ENCODE data around the gene HAVCR1.

The HAVCR1 gene

GRCh38 chr5:157059093-157059539 lies at the start of gene HAVCR1:
TSS of gene HAVCR1 (minus strand) at chr5:157059116. CDS start at chr5:157057943, 1,173 bp downstream.
- Histone ChIP-seq H3K4me1 (ENCODE audit: control insufficient read depth, insufficient read depth, low read length) (no peaks in the 10 kb centered on the region), H3K27ac (ENCODE audit: low read depth, low read length) (no peak within 1 kb of the TSS), H3K27me3 (ENCODE audit: control insufficient read depth, insufficient read depth, low read length) (no peaks in the 10 kb centered on the region), H3K9ac (ENCODE audit: low read length) (no peak within 1 kb of the TSS), H3K36me3 (ENCODE audit: control insufficient read depth, insufficient read depth, low read length) (no peaks in the 10 kb centered on the region), H3K4me3 (ENCODE audit: low read length) (no peak within 1 kb of the TSS)

- H3K4me3 ChIP-seq (ENCODE audit: low read length) = no peak overlapping the region
- no peaks in the 10 kb centered on the region for H3K4me1 ChIP-seq (ENCODE audit: control insufficient read depth, insufficient read depth, low read length)
- H3K9ac ChIP-seq (ENCODE audit: low read length) = no peak overlapping the region
- no peaks in the 10 kb centered on the region for H3K36me3 ChIP-seq (ENCODE audit: control insufficient read depth, insufficient read depth, low read length)
- H3K27me3 ChIP-seq (ENCODE audit: control insufficient read depth, insufficient read depth, low read length) = no peaks in the 10 kb centered on the region
- H3K27ac ChIP-seq (ENCODE audit: low read depth, low read length) = no peak overlapping the region
Observed at GRCh38 chr5:157107508-157107907, 48.6 kb upstream of the HAVCR1 start.

- H3K9ac ChIP-seq (ENCODE audit: low read length) = no peak overlapping the region
- H3K4me3 ChIP-seq (ENCODE audit: low read length) = no peak overlapping the region
- no peaks in the 10 kb centered on the region for H3K36me3 ChIP-seq (ENCODE audit: control insufficient read depth, insufficient read depth, low read length)
- no peak overlapping the region for H3K27ac ChIP-seq (ENCODE audit: low read depth, low read length)
- H3K27me3 ChIP-seq (ENCODE audit: control insufficient read depth, insufficient read depth, low read length) = no peaks in the 10 kb centered on the region
- H3K4me1 ChIP-seq (ENCODE audit: control insufficient read depth, insufficient read depth, low read length) = no peaks in the 10 kb centered on the region
Observed at GRCh38 chr5:157106630-157107461, 47.9 kb upstream of the HAVCR1 start.

GRCh38 chr5:157100140-157100679 lies 41.3 kb upstream of the HAVCR1 start:
- no peaks in the 10 kb centered on the region for H3K36me3 ChIP-seq (ENCODE audit: control insufficient read depth, insufficient read depth, low read length)
- H3K4me3 ChIP-seq (ENCODE audit: low read length) = no peak overlapping the region
- no peak overlapping the region for H3K27ac ChIP-seq (ENCODE audit: low read depth, low read length)
- H3K9ac ChIP-seq (ENCODE audit: low read length) = no peak overlapping the region
- no peaks in the 10 kb centered on the region for H3K4me1 ChIP-seq (ENCODE audit: control insufficient read depth, insufficient read depth, low read length)
- H3K27me3 ChIP-seq (ENCODE audit: control insufficient read depth, insufficient read depth, low read length) = no peaks in the 10 kb centered on the region

DNA sequence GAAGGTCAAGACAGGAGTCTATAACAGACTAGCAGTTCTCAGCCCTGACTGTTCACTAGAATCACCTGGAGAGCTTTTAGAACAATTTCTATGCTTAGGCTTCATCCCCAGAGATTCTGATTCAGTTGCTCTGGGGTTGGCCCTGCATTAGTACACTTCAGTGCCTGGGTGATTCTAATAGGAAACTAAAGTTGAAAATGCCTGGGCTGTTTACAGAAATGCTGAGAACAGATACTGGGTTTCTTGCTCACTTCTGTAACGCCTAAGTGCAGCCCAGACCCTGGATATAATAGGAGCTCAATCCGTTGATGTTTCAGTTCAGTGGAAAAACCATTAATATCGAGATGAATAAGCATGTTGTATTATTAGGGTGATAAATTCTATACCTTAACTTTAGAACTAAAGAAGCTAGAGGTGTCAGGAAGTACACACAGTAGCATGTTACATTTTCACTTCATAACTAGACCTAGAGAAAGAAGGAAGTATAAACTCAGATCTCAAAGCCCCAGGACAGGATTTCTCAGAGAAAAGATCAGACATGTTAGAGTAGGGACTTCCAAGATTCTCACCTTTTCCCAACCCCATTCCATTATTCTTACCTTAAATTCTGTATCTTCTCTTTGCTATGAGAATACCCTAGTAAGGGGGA lies 29.6 kb upstream of the HAVCR1 start:
- no peak overlapping the region for H3K27ac ChIP-seq (ENCODE audit: low read depth, low read length)
- H3K4me3 ChIP-seq (ENCODE audit: low read length) = no peak overlapping the region
- no peaks in the 10 kb centered on the region for H3K36me3 ChIP-seq (ENCODE audit: control insufficient read depth, insufficient read depth, low read length)
- H3K27me3 ChIP-seq (ENCODE audit: control insufficient read depth, insufficient read depth, low read length) = no peaks in the 10 kb centered on the region
- no peak overlapping the region for H3K9ac ChIP-seq (ENCODE audit: low read length)
- H3K4me1 ChIP-seq (ENCODE audit: control insufficient read depth, insufficient read depth, low read length) = no peaks in the 10 kb centered on the region

- no peak overlapping the region for H3K27ac ChIP-seq (ENCODE audit: low read depth, low read length)
- no peak overlapping the region for H3K4me3 ChIP-seq (ENCODE audit: low read length)
- H3K36me3 ChIP-seq (ENCODE audit: control insufficient read depth, insufficient read depth, low read length) = no peaks in the 10 kb centered on the region
- H3K4me1 ChIP-seq (ENCODE audit: control insufficient read depth, insufficient read depth, low read length) = no peaks in the 10 kb centered on the region
- no peaks in the 10 kb centered on the region for H3K27me3 ChIP-seq (ENCODE audit: control insufficient read depth, insufficient read depth, low read length)
- no peak overlapping the region for H3K9ac ChIP-seq (ENCODE audit: low read length)
Observed at GRCh38 chr5:157086751-157087359, 27.9 kb upstream of the HAVCR1 start.

- Histone ChIP-seq H3K27ac (ENCODE audit: low read depth, low read length) (no peak overlapping the region), H3K4me3 (ENCODE audit: low read length) (no peak overlapping the region), H3K4me1 (ENCODE audit: control insufficient read depth, insufficient read depth, low read length) (no peaks in the 10 kb centered on the region), H3K36me3 (ENCODE audit: control insufficient read depth, insufficient read depth, low read length) (no peaks in the 10 kb centered on the region), H3K9ac (ENCODE audit: low read length) (no peak overlapping the region), H3K27me3 (ENCODE audit: control insufficient read depth, insufficient read depth, low read length) (no peaks in the 10 kb centered on the region)
Observed at GRCh38 chr5:157085930-157086329, 27.0 kb upstream of the HAVCR1 start.

GRCh38 chr5:157080286-157080685 lies 21.4 kb upstream of the HAVCR1 start:
- Histone ChIP-seq H3K4me1 (ENCODE audit: control insufficient read depth, insufficient read depth, low read length) (no peaks in the 10 kb centered on the region), H3K4me3 (ENCODE audit: low read length) (no peak overlapping the region), H3K9ac (ENCODE audit: low read length) (no peak overlapping the region), H3K27ac (ENCODE audit: low read depth, low read length) (no peak overlapping the region), H3K36me3 (ENCODE audit: control insufficient read depth, insufficient read depth, low read length) (no peaks in the 10 kb centered on the region), H3K27me3 (ENCODE audit: control insufficient read depth, insufficient read depth, low read length) (no peaks in the 10 kb centered on the region)

DNA sequence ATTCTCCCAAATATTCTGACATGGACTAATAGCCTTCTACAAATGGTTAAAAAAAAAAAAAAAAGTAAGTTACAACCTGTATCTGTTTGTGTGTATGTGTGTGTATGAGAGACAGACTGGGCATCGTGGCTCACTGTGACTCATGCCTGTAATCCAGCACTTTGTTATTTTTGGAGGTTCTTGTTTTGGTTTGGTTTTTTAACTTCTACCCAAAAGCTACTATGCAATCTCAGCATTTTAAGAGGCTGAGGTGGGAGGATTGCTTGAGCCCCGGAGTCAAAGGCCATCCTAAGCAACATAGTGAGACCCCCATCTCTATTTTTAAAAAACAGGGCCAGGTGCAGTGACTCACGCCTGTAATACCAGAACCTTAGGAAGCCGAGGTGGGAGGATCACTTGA lies 17.6 kb upstream of the HAVCR1 start:
- H3K36me3 ChIP-seq (ENCODE audit: control insufficient read depth, insufficient read depth, low read length) = no peaks in the 10 kb centered on the region
- H3K9ac ChIP-seq (ENCODE audit: low read length) = no peak overlapping the region
- H3K27ac ChIP-seq (ENCODE audit: low read depth, low read length) = no peak overlapping the region
- H3K4me1 ChIP-seq (ENCODE audit: control insufficient read depth, insufficient read depth, low read length) = no peaks in the 10 kb centered on the region
- no peaks in the 10 kb centered on the region for H3K27me3 ChIP-seq (ENCODE audit: control insufficient read depth, insufficient read depth, low read length)
- no peak overlapping the region for H3K4me3 ChIP-seq (ENCODE audit: low read length)

DNA sequence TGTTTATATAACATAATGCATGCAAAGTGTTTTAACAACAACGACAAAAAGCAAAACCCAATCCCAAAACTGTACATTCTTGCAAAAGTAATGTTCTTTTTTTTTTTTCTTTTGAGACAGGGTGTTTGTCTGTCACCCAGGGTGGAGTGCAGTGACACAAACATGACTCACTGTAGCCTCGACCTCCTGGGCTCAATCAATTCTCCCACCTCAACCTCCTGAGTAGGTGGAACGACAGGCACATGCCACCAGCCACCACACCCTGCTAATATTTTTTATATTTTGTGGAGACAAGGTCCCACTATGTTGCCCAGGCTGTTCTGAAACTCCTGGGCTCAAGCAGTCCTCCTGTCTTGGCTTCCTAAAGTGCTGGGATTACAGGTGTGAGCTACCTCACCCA lies 13.6 kb upstream of the HAVCR1 start:
- no peak overlapping the region for H3K4me3 ChIP-seq (ENCODE audit: low read length)
- H3K27ac ChIP-seq (ENCODE audit: low read depth, low read length) = no peak overlapping the region
- H3K27me3 ChIP-seq (ENCODE audit: control insufficient read depth, insufficient read depth, low read length) = no peaks in the 10 kb centered on the region
- H3K36me3 ChIP-seq (ENCODE audit: control insufficient read depth, insufficient read depth, low read length) = no peaks in the 10 kb centered on the region
- H3K9ac ChIP-seq (ENCODE audit: low read length) = no peak overlapping the region
- H3K4me1 ChIP-seq (ENCODE audit: control insufficient read depth, insufficient read depth, low read length) = no peaks in the 10 kb centered on the region

DNA sequence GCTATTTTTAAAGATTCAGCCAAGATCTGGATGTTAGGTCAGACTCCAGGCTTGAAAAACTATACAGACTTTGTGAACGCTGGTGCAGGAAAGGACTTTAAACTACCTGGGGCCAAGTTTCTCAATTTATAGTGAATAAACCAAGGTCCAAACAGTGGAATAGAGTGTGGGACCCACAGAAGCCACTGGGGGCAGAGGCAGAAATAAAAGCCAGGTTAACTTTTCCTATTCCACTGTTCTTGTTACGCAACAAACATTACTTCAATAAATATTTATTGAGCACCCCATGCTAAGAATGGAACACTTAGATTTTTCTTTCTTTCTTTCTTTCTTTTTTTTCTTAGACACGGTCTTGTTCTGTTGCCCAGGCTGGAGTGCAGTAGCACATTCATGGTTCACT lies 11.0 kb upstream of the HAVCR1 start:
- H3K27ac ChIP-seq (ENCODE audit: low read depth, low read length) = no peak overlapping the region
- no peak overlapping the region for H3K9ac ChIP-seq (ENCODE audit: low read length)
- no peak overlapping the region for H3K4me3 ChIP-seq (ENCODE audit: low read length)
- no peaks in the 10 kb centered on the region for H3K36me3 ChIP-seq (ENCODE audit: control insufficient read depth, insufficient read depth, low read length)
- no peaks in the 10 kb centered on the region for H3K4me1 ChIP-seq (ENCODE audit: control insufficient read depth, insufficient read depth, low read length)
- no peaks in the 10 kb centered on the region for H3K27me3 ChIP-seq (ENCODE audit: control insufficient read depth, insufficient read depth, low read length)

GRCh38 chr5:157068785-157069184 lies 9.9 kb upstream of the HAVCR1 start:
- H3K36me3 ChIP-seq (ENCODE audit: control insufficient read depth, insufficient read depth, low read length) = no peaks in the 10 kb centered on the region
- no peaks in the 10 kb centered on the region for H3K27me3 ChIP-seq (ENCODE audit: control insufficient read depth, insufficient read depth, low read length)
- no peak overlapping the region for H3K4me3 ChIP-seq (ENCODE audit: low read length)
- H3K27ac ChIP-seq (ENCODE audit: low read depth, low read length) = no peak overlapping the region
- no peaks in the 10 kb centered on the region for H3K4me1 ChIP-seq (ENCODE audit: control insufficient read depth, insufficient read depth, low read length)
- no peak overlapping the region for H3K9ac ChIP-seq (ENCODE audit: low read length)
